Measurements from ENCODE around the gene MGAT5.

Gene MGAT5

DNA sequence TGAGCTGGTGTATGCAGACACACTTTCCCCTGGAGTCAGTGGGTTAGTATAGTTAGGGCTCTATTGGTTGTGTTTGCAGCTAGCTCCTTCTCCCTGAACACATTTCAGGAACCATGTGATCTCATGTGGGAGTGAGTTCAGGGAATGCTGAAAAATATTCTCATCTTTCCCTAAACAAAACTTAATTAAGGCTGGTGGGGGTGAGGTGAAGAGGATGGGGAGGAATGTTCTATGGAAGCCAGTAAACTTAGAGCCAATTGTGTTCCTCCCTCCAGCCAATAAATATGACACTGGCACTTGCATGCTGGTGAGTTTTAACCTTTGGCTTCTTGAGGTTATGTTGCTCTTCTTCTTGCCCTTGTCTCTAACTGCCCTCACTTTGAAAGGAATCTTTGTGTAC, 952 bp downstream of the MGAT5 start:
- DNase-seq (ENCODE audit: low spot score) = no peak

DNA sequence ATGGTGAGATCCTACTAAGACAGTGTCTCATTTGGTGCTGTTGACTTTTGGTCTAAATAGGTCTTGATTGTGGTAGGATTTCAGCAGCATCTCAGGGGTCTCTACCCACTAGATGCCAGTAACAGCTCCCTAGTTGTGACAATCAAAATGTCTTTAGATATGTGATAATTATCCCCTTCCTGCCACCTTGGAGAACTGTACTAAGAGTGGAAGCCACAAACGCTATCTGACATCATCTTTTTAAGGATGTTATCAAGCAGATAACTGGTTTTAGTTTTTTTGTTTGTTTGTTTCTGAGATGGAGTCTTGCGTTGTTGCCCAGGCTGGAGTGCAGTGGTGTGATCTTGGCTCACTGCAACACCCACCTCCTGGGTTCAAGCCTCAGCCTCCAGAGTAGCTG, 3.1 kb downstream of the MGAT5 start:
- DNase-seq (ENCODE audit: low spot score) = no peak

DNA sequence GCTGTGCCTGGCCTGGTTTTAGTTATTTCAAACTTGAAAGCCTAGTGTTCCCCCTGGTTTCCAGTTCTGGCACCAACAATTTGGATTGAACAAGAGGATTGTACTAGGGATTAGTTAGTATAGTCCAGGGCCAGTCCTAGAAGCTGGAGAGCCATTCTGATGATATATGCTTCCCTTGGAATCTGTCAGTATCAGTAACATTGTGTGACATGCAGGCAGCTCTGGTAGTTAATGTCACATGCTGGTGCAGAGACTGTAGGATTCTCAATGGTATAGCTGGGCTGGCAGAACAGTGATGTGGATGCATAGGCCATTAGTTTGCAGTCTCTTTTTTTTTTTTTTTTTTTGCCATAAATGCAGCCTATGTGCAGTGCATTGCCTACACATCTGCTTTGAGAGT, 3.6 kb downstream of the MGAT5 start:
- DNase-seq (ENCODE audit: low spot score) = no peak

DNA sequence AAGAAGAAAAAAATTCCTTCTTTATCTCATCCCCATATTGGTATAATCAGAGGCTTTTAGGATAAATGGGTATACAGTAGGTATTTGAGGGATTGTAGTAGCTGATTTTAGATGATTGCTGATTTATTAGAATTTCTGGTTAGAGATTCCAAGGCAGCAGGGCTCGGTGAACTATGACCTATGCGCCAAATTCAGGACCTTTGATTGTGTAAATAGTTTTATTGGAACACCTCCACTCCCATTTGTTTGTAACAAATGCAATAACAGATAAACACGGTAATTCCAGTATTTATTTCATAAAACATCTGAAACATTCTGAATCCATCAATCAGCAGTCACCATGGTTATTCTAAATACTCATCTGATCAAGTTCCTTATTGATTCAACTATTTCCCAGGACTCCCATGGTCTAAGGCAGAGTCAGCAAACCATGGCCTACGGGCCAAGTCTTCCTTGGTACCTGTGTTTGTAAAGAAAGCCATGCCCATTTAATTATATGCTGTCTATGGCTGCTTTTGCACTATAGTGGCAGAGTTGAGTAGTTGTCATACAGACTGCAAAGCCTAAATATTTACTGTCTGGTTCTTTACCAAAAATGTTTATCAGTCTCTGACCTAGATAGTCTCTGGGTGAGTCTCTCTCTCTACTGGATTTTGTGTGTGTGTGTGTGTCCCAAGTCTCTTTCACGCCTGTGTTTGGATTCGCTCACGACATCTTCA, 4.3 kb downstream of the MGAT5 start:
- no peak for DNase-seq (ENCODE audit: low spot score)

DNA sequence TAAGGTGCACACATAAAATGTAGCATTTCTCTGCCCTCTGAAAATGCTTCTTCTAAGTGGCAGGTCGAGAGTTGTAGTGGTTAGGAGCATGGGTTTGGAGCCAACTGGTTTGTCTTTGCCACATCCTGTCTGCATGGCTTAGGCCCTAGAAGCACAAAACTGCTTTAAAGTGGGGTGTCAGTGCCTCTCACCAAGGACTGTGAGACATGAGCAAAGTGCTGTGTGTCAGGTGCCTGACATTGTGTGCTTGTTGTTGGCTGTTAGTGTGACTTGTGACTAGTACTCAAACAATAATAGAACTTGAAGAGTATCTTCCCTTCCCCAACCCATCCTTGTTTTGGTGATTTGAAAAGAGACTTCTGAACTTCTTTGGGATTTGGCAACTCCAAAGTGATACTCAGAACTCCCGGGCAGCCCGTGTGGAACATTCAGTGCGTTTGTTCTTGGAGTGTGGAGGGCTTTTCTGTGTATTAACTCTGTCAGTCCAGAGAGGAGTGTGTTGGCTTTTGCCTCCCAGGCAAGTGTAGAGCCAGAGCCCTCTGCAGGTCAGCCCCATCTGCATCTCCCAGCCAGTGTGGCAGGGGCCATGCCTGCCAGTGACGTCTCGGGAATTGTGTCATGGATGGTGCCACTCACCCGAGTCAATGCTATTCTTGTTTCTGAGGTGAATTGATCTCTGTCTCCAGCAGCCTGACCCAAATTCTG, 5.0 kb downstream of the MGAT5 start:
- DNase-seq (ENCODE audit: low spot score) = no peak

DNA sequence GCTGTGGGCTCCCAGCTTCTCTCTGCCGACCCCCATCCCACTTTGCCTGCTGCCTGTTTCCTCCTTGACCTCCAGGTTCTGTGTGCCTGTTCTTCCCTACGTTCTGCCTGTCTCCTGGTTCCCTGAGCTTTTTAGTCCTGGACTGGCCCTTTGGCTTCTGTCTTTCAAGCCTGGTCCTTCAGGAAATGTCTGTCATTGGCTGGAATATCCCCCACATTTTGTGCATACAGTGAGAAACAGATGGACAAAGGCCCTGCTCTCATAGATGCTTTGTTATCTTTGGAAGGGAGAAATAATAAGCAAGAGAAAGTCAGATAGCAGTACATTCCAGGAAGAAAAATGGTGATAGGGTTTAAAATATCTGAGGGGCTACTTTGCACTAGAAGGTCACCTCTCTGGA, 5.7 kb downstream of the MGAT5 start:
- DNase-seq (ENCODE audit: low spot score) = no peak

DNA sequence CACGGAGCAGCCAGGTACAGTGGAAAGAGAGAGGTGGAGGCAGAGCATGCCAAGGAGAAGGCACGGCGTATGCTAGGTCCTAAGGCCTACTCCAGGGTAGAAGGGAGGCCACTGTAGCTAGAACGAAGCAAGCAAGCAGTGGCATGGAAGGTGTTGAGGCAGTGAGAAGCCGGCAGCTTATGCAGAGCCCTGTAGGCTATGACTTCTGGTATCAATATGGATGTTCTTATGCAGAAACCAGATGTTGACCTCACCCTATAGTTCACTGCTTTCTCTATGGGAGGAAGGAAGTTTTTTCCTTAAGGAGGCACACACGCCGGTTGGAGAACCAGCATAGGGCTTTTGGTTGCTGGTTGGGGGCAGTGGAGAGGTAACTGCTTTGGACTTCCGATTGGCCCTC, 6.1 kb downstream of the MGAT5 start:
- no peak for DNase-seq (ENCODE audit: low spot score)

DNA sequence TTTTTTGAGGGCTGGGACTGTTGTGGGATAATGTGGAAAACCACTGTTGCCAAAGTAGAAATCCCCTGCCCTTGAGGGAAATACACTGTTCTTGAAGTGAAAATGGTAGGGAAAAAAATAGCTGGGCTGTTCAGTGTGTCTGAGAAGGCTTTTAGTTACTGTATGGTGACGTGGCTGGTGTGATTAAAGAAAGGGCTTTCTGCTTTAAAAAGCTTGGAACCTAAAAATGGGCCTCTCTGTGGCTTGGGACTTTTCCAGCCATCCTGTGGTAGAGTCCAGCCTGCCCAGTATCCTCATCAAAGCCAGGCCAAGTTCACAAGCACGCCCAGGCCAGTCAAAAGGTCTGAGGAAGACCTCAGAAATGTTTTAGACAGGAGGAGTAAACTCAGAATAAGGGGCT, 6.8 kb downstream of the MGAT5 start:
- DNase-seq (ENCODE audit: low spot score) = no peak

DNA sequence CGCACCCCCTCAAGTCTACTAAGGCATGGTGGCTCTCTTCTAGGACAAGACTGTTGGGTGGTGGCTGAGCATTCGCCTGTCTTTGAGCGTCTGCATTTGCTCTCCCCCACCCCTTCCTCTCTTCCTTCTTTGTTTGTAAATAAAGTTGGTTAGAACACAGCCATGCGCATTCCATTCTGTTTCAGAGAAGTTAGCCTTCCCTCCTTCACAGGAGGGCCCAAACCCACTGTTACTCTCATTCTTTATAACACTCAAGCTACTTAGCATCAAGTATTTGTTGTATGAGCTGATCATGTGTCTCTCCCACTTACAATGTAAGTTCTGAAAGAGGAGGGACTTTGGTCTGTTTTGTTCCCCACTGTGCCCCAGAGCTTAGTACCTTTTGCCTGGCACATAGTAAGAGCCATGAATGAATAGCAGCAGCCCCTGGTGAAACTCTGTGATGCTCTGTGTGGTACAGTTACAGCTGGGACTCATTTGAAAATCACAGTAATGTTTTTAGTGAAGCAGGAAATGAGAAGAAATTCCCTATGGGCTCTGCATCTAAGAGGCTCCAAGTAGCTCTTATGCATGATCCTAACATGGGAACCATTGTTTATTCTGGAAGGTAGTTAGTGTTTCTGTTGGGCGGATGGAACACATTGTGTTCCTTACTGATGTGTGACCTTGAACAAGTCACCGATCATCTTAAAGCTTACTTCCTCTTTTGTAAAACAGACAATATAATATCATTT, 7.7 kb downstream of the MGAT5 start:
- no peak for DNase-seq (ENCODE audit: low spot score)

DNA sequence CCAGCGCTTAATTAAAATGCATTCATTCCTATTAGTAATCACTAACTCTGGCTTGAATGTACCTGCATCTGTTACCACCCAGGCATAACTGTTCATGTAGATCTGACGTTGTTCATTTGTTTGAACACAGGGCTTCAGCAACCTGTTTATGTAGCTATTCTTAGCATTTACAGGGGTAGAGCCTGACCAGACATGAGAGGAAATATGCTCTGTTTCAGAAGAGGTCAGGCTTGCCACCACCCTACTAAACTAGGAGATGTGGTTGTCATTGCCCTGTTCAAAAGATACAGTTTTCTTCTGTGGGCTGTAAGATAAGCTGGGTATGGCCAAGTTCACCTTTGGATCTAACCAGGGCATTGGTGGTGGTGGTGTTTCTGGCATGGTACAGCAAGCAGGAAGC, 8.8 kb downstream of the MGAT5 start:
- DNase-seq (ENCODE audit: low spot score) = no peak

DNA sequence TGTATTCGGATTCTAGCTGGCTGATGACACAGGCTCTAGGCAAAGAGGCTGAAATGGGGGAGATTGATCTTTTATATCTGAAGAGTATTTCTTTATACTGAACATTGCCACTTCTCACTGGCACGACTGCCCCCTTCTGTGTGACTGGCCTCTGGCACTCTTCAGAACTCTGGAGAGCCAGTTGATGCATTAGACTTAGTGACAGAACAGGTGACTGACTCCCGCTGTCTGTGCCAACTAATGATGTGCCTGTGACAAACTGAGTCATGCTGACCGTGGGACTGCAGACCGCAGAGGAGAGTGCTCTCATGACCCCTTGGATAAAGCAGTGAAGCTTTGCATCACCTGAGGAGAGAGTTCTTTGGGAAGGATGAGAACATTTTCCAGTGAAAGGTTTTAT, 14.4 kb downstream of the MGAT5 start:
- DNase-seq (ENCODE audit: low spot score) = no peak

DNA sequence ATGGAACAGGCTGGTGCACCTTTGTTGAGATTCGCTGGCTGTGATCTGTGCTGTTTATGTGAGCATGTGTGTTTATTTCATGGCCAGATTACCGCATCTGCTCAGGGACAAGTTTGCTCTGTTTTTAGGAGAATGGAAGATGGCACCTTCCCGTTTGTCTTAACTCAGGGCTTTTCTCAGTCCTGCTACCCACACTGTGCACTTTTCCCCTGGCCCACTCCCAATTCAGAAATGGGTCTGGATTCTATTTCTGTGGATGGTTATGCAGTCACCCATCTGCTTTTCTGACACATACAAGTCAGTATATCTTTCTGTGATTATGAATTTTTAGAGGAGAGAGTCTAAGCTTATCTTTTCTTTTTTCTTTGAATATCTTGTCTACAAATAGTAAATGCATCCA, 15.4 kb downstream of the MGAT5 start:
- DNase-seq (ENCODE audit: low spot score) = no peak

DNA sequence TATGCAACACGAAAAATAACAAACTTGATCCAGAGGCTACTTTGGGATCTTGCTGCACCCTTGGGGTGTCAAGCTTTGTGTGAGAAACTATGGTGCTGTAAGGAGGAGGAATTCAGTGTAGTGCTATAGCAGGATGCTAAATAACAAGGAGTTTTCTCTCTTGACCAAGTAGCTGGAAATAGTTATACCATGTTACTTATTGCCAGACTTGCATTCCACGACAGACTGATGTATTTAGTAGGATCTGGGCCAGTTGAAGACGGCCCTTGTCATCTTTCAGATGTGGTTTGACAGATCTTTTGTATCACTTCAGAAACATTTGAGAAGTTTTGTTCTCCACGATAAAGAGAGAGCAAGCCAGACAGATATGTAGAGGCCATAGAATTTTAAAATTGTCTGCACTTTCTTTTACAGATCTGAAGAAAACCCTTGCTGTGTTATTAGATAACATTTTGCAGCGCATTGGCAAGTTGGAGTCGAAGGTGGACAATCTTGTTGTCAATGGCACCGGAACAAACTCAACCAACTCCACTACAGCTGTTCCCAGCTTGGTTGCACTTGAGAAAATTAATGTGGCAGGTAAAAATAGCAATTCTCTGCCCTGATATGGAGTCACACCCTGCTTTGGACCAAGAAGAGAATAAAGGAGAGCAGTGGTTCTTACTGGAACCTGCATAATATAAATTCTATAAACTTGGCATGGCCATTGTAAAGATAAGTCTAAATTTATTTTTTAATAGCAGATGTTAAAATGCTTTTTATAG, 16.3 kb downstream of the MGAT5 start:
- no peak for DNase-seq (ENCODE audit: low spot score)

DNA sequence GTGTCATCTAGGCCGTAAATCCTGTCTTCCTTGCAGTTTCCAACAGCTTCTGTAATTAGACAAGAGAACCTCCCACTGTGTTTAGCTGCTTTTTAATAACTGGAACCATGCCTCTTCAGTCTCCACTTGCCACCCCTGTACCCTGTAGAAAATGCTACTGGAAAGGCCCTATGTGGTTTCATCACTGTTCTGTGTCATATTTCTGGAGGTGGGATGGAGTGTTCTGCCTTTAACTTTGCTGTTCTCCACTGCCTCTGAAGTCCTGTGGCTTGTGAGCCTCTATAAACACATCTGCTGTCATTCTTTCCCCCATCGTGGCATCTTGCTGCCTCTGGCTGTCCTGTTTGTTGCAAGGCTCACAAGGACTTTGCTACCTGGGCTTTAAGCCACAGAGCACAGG, 17.9 kb downstream of the MGAT5 start:
- DNase-seq (ENCODE audit: low spot score) = no peak

DNA sequence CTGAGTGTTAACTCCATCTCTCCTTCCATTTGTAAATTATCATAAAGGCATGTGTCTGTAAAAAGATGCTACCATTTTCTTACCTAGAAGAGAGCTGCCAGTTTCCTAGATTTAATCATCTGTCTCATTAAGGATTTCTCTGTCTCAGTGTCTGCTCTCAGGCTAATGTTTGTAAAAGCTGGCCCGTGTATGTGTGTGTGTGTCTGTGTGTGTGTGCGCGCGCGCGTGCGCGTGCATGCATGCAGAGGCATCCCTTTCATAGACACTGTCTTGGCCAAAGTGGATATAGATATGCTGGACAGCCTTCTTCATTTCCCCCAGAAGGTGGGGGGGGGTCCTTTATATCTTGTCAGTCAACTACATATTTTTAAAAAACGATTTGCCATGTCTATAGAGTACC, 18.9 kb downstream of the MGAT5 start:
- DNase-seq (ENCODE audit: low spot score) = no peak

DNA sequence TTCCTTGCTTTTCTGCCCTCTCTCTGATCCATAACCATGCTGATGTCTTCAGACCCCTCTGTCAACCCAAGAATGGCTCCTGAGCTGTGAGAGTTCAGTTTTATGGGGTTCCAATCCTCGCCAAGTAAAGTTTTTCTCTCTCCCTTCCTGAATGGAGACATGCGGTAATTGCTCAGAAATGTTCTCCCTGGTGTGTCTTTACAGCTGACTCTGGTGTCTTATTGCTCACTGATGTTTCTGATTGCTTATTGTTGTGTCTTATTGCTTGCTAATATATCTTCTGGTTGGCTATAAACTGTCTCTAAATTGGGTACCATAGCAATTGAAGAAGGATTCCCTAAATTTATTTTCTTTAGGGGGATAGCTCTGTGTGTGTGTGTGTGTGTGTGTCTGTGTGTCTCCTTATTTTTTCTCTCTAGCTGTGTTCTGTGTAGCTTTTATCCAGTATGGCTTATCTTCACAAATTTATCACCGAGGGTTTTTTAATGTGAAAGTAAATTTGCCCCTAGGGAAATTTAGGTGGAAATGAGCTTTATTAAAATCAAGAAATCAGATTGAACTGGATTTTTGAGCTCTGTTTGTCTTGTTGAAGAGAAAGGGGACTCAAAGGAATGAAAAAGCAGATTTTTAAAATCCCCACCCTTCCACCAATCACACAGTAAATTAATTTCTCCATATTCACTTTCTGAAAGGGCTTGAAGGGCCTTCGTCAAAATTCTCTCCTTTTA, 19.5 kb downstream of the MGAT5 start:
- DNase-seq (ENCODE audit: low spot score) = no peak

DNA sequence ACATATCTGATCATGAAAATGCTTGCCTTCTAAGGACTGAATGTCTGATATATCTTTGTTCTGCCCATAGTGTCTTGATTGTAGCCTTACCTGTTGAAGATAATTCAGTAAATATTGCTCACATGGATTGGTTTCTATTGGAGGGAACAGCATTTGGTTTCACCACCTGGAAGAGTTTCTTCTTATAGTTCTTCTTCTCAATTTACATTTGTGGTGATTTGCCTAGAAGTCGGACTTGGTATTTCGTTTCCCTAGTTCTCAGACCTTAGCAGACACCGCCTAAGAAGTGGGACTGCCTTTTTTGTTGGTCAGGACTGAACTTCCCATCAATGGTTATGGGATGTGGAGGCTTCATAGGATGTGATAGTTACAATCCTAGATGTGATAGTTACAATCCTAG, 20.2 kb downstream of the MGAT5 start:
- DNase-seq (ENCODE audit: low spot score) = no peak

DNA sequence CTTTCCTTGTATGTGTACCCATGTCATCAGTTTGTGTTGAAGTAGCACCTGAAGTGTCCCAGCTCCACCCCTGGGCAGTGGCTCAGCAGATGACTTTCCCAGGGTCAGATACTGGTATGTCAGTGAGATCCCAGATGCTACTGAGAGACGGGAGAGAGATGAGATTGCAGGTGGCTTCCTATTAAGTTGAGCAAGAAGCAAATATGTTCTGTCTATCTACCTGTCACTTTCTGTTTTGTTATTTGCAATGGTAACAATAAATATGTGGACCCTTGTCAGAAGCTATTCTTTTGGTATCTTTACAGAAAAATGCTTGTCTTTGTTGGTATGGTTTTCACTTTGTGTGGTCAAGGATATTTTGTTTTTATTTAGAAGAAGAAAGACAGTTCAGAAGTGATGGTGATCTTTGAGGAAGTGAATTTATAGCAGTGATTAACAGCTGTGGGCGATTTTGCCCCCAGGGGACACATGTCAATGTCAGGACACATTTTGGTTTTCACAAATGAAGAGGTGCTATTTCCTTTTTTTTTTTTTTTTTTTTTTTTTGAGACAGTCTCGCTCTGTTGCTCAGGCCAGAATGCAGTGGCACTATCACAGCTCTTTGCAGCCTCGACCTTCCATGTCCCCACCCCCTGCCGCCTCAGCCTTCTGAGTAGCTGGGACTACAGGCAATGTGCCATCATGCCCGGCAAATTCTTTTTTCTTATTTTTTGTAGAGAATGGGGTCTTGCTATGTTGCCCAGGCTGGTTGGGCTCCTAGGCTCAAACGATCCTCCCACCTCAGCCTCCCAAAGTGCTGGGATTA, 21.4 kb downstream of the MGAT5 start:
- DNase-seq (ENCODE audit: low spot score) = no peak

DNA sequence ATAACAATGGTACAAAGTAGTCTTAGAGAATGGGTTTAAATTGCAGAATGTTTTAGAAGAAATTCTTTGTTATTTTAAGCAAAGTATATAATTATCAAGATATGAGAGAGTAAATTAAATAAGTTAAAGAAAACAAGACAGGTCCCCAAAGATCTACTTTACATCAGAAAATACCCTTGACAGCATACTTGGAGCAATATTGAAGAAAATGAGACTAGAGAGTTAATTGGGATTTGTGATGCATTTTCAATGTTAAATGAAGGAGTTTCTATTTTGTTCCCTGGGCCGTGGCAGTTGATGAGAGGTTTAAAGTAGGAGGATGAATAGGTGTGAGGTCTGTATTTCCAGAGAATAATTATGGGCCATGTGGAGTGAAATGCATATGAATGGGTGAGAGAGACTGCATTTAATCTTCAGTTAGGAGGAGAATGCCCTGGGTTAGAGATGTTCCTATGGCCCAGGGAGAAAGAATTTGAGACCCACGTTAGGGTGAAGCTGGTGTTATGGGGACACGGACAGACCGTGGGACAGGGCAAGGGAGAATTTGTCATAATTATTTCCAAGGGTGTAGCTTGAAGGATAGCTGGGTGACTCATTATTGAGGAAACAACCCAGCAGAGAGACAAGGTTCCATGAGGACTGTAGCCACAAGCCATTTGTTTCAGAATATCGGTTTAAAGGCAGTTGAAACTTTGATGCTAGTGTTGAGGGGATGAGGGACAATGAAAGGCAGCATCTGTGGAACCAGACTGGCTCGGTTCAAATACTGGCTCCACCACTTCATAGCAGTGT, 22.7 kb downstream of the MGAT5 start:
- no peak for DNase-seq (ENCODE audit: low spot score)

DNA sequence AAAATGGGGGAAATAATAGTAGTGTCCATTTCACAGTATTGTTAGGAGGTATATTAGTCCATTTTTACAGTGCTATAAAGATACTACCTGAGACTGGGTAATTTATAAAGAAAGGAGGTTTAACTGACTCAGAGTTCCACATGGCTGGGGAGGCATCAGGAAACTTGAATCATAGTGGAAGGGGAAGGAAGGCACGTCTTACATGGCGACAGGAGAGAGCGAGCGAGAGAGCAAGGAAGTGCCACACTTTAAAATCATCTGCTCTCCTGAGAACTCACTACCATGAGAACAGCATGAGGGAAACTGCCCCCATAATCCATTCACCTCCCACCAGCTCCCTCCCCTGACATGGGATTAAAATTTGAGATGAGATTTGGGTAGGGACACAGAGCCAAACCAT, 23.4 kb downstream of the MGAT5 start:
- no peak for DNase-seq (ENCODE audit: low spot score)

Measured in left forelimb (tissue), 1 donor.